CD4-positive, alpha-beta T cell treated with Interleukin-21 for 1 hour (primary cell): Measurements from ENCODE around the gene NPHP4.

Source experiments
- DNase-seq: peaks from one replicate; pipeline ENCODE4 v3.0.0-alpha.2; 2020

The NPHP4 gene

GRCh38 chr1:5888606-5889211 is 103.5 kb downstream of the NPHP4 start:
- no peak for DNase-seq

- DNase-seq = no peak
Measured at GRCh38 chr1:5887971-5888361, 104.3 kb downstream of the NPHP4 start.

GRCh38 chr1:5887349-5887970 is 104.8 kb downstream of the NPHP4 start:
- no peak for DNase-seq

GRCh38 chr1:5886541-5887348 is 105.5 kb downstream of the NPHP4 start:
- DNase-seq = no peak

GRCh38 chr1:5886140-5886483 is 106.1 kb downstream of the NPHP4 start:
- no peak for DNase-seq

GRCh38 chr1:5885471-5886139 is 106.6 kb downstream of the NPHP4 start:
- no peak for DNase-seq

GRCh38 chr1:5884110-5884509 is 108.1 kb downstream of the NPHP4 start:
- DNase-seq = no peak

GRCh38 chr1:5883129-5884048 is 108.8 kb downstream of the NPHP4 start:
- no peak for DNase-seq

GRCh38 chr1:5882367-5883128 is 109.7 kb downstream of the NPHP4 start:
- DNase-seq = no peak

- DNase-seq = no peak
Measured at GRCh38 chr1:5881526-5882222, 110.6 kb downstream of the NPHP4 start.

GRCh38 chr1:5880630-5881405 is 111.4 kb downstream of the NPHP4 start:
- DNase-seq = no peak

GRCh38 chr1:5879421-5879820 is 112.8 kb downstream of the NPHP4 start:
- no peak for DNase-seq

- DNase-seq = no peak
Measured at GRCh38 chr1:5878971-5879370, 113.3 kb downstream of the NPHP4 start.

GRCh38 chr1:5877683-5878530 is 114.3 kb downstream of the NPHP4 start:
- DNase-seq = no peak

- no peak for DNase-seq
Measured at GRCh38 chr1:5877001-5877400, 115.2 kb downstream of the NPHP4 start.

- DNase-seq = no peak
Measured at GRCh38 chr1:5876094-5876650, 116.1 kb downstream of the NPHP4 start.

GRCh38 chr1:5875345-5875910 is 116.8 kb downstream of the NPHP4 start:
- DNase-seq = no peak

- DNase-seq = no peak
Measured at GRCh38 chr1:5874416-5875110, 117.7 kb downstream of the NPHP4 start.
